Measurements from ENCODE around the gene AOPEP. TPM values are rescaled to one million over a fixed set of nuclear protein-coding genes. Genes with fewer than 3 reads are reported as not detected.

Gene AOPEP
- polyA plus RNA-seq, 1 donor from 2014 or later, result 10.0 TPM

GRCh38 chr9:95028853-95029219 is 302.3 kb downstream of the AOPEP start:
- no peak overlapping the region for H3K4me2 ChIP-seq (ENCODE audit: low read length)
- TF ChIP-seq SMC3 (conservative IDR thresholded peaks at IDR 0.05; ENCODE audit: poor library complexity) (no peak), POLR2AphosphoS5 (IDR thresholded peaks at IDR 0.05) (no peak), RAD21 (conservative IDR thresholded peaks at IDR 0.05) (no peak), EZH2 (IDR thresholded peaks at IDR 0.05; ENCODE audit: borderline replicate concordance, insufficient read depth, low read length, poor library complexity, severe bottlenecking) (no peak), TAF1 (IDR thresholded peaks at IDR 0.05; ENCODE audit: low read depth) (no peak), MXI1 (conservative IDR thresholded peaks at IDR 0.05; ENCODE audit: poor library complexity, severe bottlenecking) (no peak), CTCF (IDR thresholded peaks at IDR 0.05; ENCODE audit: poor library complexity, severe bottlenecking) (no peak), EP300 (conservative IDR thresholded peaks at IDR 0.05; ENCODE audit: poor library complexity, severe bottlenecking) (no peak), REST (IDR thresholded peaks at IDR 0.05; ENCODE audit: borderline replicate concordance) (no peak)
- H4K20me1 ChIP-seq (ENCODE audit: insufficient read depth), result no peaks in the 10 kb centered on the region
- H3K9me2 ChIP-seq (ENCODE audit: insufficient read depth, low read length), result no peaks in the 10 kb centered on the region
- no peak overlapping the region for H3K4me3 ChIP-seq (ENCODE audit: low read length)
- no peaks in the 10 kb centered on the region for H3K36me3 ChIP-seq (ENCODE audit: insufficient read depth, low read length)
- no peak overlapping the region for H3K27ac ChIP-seq (ENCODE audit: low read length)
- no peak overlapping the region for H2AFZ ChIP-seq (ENCODE audit: low read depth, low read length)
- H3K9me3 ChIP-seq (ENCODE audit: low read length), result no peaks in the 10 kb centered on the region
- no peaks in the 10 kb centered on the region for H3F3A ChIP-seq (ENCODE audit: insufficient read depth, low read length, poor library complexity, severe bottlenecking)
- H3K9ac ChIP-seq (ENCODE audit: low read length), result no peak overlapping the region
- H3K79me2 ChIP-seq (replicated peaks; ENCODE audit: insufficient read depth, low read length), result no peaks in the 10 kb centered on the region
- H3K27me3 ChIP-seq (ENCODE audit: insufficient read depth, low read depth, low read length), result no peaks in the 10 kb centered on the region

GRCh38 chr9:95029288-95029687 is 302.8 kb downstream of the AOPEP start:
- no peaks in the 10 kb centered on the region for H3F3A ChIP-seq (ENCODE audit: insufficient read depth, low read length, poor library complexity, severe bottlenecking)
- H2AFZ ChIP-seq (ENCODE audit: low read depth, low read length), result no peak overlapping the region
- H3K4me3 ChIP-seq (ENCODE audit: low read length), result no peak overlapping the region
- no peak for TF ChIP-seq EP300 (conservative IDR thresholded peaks at IDR 0.05; ENCODE audit: poor library complexity, severe bottlenecking)
- no peaks in the 10 kb centered on the region for H3K9me2 ChIP-seq (ENCODE audit: insufficient read depth, low read length)
- H3K9me3 ChIP-seq (ENCODE audit: low read length), result no peaks in the 10 kb centered on the region
- H3K27me3 ChIP-seq (ENCODE audit: insufficient read depth, low read depth, low read length), result no peaks in the 10 kb centered on the region
- no peak overlapping the region for H3K4me2 ChIP-seq (ENCODE audit: low read length)
- H3K9ac ChIP-seq (ENCODE audit: low read length), result no peak overlapping the region
- no peaks in the 10 kb centered on the region for H3K79me2 ChIP-seq (replicated peaks; ENCODE audit: insufficient read depth, low read length)
- H4K20me1 ChIP-seq (ENCODE audit: insufficient read depth), result no peaks in the 10 kb centered on the region
- no peaks in the 10 kb centered on the region for H3K36me3 ChIP-seq (ENCODE audit: insufficient read depth, low read length)
- no peak overlapping the region for H3K27ac ChIP-seq (ENCODE audit: low read length)

- no peaks in the 10 kb centered on the region for H3K79me2 ChIP-seq (replicated peaks; ENCODE audit: insufficient read depth, low read length)
These were observed 303.2 kb downstream of the AOPEP start for GRCh38 chr9:95029720-95030119.

More at GRCh38 chr9:95029720-95030119, 303.2 kb downstream of the AOPEP start:
- no peaks in the 10 kb centered on the region for H3K36me3 ChIP-seq (ENCODE audit: insufficient read depth, low read length)
- H3K4me2 ChIP-seq (ENCODE audit: low read length), result no peak overlapping the region
- H3K27ac ChIP-seq (ENCODE audit: low read length), result no peak overlapping the region
- H3K4me3 ChIP-seq (ENCODE audit: low read length), result no peak overlapping the region
- H3K9me2 ChIP-seq (ENCODE audit: insufficient read depth, low read length), result no peaks in the 10 kb centered on the region
- TF ChIP-seq CTCF (IDR thresholded peaks at IDR 0.05; ENCODE audit: poor library complexity, severe bottlenecking) (no peak), SMC3 (conservative IDR thresholded peaks at IDR 0.05; ENCODE audit: poor library complexity) (no peak), REST (IDR thresholded peaks at IDR 0.05; ENCODE audit: borderline replicate concordance) (no peak), EP300 (conservative IDR thresholded peaks at IDR 0.05; ENCODE audit: poor library complexity, severe bottlenecking) (no peak), MXI1 (conservative IDR thresholded peaks at IDR 0.05; ENCODE audit: poor library complexity, severe bottlenecking) (no peak), TAF1 (IDR thresholded peaks at IDR 0.05; ENCODE audit: low read depth) (no peak), EZH2 (IDR thresholded peaks at IDR 0.05; ENCODE audit: borderline replicate concordance, insufficient read depth, low read length, poor library complexity, severe bottlenecking) (no peak)
- H2AFZ ChIP-seq (ENCODE audit: low read depth, low read length), result no peak overlapping the region
- no peaks in the 10 kb centered on the region for H4K20me1 ChIP-seq (ENCODE audit: insufficient read depth)
- no peaks in the 10 kb centered on the region for H3F3A ChIP-seq (ENCODE audit: insufficient read depth, low read length, poor library complexity, severe bottlenecking)
- H3K27me3 ChIP-seq (ENCODE audit: insufficient read depth, low read depth, low read length), result no peaks in the 10 kb centered on the region
- no peaks in the 10 kb centered on the region for H3K9me3 ChIP-seq (ENCODE audit: low read length)
- no peak overlapping the region for H3K9ac ChIP-seq (ENCODE audit: low read length)
